Effector CD8-positive, alpha-beta T cell (primary cell): ENCODE data around the gene PTGES3.
"Not testable (repeated sequence)": the region's sequence is repeated elsewhere in the genome, so short reads cannot be mapped to it uniquely, and the experiment has no call there.

Experiments used
- DNase-seq: peaks from one replicate; lab custom pipeline; 2025; lab: John Stamatoyannopoulos, UW
- total RNA-seq, 4 experiments: gene quantifications; one replicate each; lab custom pipeline; 2026; lab: John Stamatoyannopoulos, UW

PTGES3 gene, protein sequence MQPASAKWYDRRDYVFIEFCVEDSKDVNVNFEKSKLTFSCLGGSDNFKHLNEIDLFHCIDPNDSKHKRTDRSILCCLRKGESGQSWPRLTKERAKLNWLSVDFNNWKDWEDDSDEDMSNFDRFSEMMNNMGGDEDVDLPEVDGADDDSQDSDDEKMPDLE
- total RNA-seq, result 118 to 171 (median 161) reads per million in 4 experiments

DNA sequence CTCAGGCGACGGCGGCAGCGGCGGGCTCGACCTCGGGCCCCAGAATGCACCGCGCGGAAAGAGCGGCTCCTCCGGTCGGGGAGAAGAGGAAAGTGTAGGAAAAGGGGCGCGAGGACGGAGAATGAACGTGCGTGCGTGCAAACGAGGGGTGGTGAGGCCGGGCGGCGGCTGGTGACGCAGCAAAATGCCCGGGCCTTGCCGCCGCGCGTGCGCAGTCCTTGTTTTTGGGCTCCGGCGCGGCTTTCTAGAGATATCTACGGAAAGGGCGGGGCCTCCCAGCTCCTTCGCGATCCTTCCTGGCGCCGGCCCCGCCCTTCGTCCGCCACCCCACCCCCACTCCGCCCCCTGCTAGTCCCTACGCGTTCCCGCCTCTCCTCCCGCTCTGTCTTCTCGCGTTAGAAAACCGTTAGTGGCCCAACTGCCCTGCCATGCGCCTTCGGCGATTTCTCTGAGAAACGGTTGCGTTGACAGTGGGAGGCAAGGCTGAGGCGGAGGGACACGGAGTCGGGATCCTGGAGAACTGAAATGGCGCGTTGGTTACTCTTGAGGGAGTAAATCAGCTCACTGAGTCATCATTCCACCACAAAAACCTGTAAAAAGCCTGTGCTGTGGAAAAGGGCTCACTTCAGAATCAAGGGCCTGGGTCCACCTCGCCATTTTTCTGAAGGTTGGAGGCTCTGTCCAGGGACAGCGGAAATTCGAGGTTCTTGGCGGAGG is at the start of gene PTGES3:
Gene PTGES3 (minus strand): TSS at position 156 of the 717 bp plus-strand sequence. CDS start 285 bp downstream, outside the sequence.
- peak; percentile 94 for DNase-seq

DNA sequence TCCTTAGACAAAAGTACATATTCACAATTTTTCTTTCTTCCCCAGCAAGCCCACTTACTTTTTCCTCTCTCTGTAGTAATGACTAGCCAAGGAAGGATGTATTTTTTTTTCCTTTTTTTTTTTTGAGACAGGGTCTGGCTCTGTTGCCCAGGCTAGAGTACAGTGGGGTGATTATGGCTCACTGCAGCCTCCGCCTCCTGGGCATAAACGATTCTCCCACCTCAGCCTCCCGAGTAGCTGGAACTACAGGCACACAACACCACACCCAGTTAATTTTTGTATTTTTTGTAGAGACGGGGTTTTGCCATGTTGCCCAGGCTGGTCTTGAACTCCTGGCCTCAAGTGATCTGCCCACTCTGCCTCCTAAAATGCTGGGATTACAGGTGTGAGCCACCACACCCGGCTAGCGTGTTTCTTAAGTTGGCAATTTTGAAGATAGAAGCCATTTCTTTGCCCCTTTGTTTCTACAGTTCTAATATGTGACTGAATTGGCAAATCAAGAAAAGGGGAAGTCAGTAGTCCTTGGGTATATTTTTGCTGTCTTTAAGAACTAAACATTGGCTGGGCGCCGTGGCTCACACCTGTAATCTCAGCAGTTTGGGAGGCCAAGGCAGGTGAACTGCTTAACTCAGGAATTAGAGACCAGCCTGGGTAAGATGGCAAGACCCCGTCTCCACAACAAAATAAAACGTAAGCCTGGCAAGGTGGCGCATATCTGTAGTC is 40.2 kb upstream of the PTGES3 start:
- DNase-seq, result no peak

DNA sequence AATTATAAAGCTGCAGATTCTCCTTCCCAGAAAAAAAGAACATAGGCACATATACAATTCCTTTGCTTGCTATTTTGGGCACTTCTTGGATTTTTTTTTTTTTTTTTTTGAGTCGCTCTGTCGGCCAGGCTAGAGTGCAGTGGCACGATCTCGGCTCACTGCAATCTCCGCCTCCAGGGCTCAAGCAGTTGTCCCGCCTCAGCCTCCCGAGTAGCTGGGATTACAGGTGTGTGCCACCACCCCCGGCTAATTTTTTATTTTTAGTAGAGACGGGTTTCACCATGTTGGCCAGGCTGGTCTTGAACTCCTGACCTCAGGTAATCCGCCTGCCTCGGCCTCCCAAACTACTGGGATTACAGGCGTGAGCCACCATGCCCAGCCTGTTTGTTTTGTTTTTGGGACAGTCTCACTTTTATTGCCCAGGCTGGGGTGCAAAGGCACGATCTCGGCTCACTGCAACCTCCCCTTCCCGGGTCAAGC is 38.2 kb upstream of the PTGES3 start:
- DNase-seq, result not testable (repeated sequence)

DNA sequence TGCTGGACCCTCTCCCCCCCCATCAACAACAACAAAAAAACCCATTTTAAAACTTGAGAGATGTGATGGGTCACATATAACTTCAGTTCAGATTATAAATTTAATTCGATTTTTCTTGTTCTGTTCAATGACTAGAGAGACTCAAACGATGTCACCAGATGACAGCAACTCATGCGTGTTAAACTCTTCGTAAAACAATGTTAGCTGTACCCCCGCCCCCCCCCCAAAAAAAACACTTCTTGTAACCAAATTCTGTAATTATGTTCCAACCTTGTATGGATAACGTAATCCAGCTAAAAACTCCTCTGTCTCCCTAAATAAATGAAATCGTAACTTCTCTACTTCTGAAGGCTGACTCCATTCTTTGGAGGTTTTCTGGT is 37.6 kb upstream of the PTGES3 start:
- DNase-seq, result no peak

DNA sequence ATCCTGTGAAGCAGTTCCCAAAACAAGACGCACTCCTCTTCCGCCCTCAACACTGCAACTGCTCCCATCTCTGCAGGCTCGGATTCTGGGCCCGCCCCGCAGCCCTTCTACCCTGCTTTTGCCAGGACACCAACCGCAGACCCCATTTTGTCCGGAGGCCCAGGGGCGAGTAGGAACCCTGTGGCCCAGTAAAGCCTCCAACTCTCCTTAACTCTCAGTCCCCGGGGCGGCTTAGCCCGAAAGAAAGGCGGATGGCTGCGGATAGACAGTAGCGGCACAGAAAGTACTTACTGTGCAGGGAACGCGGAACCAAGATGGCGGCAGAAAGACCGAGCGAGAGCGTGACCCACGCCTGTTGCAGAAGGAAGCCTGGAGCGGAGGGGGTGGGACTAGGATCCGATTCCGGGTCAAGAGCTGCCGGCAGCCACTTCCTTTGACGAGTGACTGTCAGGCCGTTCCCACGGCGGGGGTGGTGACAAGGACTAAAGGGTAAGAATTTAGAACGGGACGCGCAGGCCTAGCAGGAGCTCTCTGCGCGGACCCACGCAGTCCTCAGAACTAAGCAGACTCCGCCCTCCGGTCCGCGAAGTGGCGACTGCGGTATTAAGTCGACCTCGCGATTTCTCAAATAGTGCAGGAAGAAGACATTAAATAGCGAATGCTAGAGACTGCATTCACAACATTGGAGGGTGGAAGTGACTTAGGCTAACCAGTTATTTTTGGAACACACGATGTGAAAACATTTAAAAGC is 37.1 kb upstream of the PTGES3 start, which contains the start of gene NACA:
Gene NACA (minus strand): TSS at position 328 of the 751 bp plus-strand sequence. CDS start 778 bp downstream, outside the sequence.
- DNase-seq, result peak; percentile 93

DNA sequence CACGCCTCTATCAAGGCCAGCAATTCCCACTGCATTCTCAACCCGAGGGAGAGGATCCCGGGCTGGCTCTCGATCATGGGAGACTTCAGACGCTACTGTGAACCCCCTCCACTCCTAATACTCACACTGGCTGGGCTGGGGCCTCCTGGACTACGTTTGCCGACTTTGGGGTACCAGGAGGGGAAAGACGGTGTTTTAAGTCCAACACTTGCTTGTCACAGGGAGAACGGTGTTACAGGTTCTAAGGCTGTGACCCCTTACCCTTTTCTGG is 36.6 kb upstream of the PTGES3 start:
- no peak for DNase-seq

DNA sequence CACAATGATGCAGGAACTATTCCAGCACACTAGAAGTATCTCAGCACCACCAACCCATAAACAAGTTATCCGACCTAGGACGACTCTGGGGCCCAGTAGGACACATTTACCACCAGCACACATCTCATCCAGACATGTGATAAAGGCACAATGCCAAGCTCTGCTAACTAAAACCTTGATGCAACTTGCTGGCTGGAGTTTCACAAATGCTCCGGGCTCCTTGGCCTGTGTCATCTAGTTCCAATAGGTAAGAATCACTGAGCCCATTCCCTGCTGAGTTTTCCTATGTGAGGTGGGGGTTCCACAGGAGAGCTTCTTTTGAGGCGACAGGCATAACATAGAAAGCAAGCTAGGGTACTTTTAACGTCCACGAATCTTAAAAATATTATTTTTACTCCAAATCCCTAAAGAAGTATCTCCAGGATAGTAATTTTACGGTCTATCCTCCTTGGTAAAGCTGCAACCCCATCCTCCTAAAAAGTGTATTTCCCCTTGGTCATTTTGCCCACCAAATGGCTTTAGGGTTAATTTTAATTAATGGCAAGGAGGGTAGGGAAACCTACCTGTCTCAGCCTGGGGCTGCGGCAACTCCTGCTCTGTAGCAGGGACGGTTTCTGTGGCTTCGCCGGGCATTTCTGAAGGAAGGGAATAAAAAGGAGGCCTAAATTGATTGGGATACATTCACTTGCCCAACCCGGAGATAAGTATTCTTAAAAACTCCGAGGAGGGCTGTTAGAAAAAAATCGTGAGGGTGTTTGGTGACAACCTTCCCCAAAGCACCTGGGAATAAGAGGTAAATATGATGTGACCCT is 36.0 kb upstream of the PTGES3 start:
- DNase-seq, result no peak

DNA sequence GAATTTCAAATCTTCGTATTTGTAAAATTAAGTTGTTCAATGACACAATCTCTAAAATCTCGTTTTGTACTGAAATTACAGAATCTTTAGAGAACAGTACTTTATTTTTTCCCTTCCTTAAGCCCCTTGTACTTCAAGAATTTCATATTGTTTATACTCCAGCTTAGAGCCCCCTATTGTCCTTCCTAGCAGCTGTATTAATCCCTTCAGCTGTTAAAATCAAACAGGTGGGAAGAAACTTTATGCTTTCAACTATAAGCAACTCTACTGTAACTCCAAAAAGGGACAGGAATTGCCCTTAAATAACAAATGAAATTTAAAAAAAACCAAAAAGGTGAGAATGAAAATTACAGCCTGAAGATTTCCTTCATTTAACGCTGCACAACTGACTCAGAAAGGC is 35.3 kb upstream of the PTGES3 start:
- no peak for DNase-seq

DNA sequence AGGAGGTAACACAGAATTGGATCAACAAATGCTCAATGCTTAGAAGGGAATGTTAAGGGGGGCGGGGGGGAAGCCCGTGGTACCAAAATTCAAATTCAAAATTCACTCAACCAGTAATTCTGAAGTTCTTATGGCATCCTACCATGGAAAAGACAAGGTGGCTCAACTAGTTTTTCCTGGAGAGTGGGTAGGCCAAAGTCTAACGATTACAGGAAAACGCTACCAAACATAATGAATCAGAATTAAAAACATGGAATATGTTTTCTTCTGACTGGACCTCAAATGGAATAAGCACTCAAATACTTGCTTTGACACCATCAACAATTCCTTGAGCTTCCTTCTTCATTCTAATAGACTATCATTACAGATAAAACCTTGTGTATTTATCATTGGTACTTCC is 34.7 kb upstream of the PTGES3 start:
- no peak for DNase-seq

DNA sequence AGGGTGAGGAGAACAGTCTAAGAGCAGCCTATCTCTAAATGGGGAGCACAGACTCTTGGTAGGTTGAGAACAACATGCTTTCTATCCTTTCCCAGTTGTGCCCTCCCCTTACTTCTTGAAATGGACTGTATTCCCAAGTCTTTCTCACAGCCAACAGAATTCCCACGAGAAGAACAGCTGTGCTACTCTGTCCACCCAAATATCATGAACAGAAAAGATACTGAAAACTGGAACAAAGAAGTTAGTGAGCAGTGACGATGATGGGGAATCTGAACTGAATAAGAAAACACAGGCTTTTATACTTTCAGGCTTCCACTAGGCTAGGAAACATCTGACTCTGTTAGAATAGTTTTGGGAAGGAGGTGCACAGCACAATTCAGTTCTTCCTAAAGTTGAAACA is 33.6 kb upstream of the PTGES3 start:
- DNase-seq, result no peak

DNA sequence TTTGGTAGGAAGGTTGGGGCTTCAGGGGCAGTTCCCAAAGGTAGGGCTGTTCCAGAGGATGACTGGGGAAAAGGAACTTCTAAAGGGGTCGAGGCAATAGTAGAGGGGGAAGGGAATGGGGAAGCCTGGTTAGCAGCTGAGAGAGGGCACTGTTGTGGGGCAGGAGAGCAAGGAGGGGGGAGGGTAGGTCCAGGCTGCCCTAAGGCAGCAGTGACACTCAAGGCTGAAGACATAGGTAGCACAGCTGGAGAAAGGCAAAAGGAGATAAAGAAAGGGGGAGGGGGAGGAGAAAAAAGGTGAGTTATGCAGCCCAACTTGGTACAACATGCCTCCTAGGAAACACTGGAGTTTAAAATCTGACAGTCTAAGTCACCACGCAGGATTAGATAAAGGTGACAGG is 33.1 kb upstream of the PTGES3 start:
- no peak for DNase-seq

DNA sequence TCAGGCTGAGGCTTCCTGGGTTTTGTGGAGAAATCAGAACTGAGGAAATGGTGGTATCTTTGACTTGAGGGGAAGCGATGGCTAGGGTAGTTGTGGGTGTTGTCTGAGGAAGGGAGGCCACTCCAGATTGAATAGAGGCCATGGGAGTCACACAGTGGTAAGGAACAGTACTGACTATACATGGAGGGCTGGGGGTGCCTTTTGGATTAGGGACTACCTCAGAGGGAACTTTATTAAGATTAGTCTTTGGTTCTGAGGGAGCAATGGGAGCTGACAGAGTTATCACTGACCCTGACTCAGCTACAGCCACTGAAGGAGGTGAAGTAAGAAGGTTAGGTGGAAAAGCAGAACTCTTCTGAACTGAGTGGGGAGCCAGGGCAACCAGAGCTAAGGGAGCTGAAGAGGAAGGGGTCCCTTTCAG is 32.7 kb upstream of the PTGES3 start:
- no peak for DNase-seq

DNA sequence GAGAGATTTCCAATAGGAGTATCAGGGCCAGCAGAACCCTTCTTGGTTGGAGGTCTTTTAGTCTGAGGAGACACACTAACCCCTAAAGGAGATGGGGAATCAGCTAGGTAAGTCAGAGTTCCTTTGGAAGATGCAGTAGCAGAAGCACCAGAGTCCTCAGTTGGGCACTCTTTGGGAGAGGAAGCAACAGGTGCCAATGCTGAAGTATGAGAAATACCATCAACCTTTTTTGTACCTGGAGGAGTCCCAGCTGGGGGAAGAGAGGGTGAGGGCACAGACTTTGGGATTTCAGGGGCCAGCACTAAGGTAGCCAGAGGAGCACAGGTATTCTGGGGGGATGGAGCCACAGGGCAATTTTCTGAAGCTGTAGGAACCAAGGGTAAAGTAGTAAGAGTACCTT is 31.0 kb upstream of the PTGES3 start:
- no peak for DNase-seq

DNA sequence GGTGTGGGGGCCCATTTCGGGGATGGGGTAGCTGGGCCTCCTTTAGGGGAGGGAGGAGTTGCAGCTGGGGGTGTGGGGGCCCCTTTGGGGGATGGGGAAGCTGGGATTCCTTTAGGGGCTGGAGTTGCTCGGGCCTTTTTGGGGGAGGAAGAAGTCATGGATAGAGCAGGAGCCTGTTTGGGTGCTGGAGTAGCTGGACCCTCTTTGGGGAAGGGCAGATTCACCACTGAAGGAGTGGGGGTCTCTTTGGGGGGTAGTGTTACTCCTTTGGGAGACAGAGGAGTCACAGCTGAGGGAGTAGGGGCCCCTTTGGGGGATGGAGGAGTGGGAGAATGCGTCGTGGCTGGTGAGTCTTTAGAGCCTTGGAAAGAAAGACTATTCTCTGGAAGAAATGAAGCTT is 30.6 kb upstream of the PTGES3 start:
- DNase-seq, result no peak

DNA sequence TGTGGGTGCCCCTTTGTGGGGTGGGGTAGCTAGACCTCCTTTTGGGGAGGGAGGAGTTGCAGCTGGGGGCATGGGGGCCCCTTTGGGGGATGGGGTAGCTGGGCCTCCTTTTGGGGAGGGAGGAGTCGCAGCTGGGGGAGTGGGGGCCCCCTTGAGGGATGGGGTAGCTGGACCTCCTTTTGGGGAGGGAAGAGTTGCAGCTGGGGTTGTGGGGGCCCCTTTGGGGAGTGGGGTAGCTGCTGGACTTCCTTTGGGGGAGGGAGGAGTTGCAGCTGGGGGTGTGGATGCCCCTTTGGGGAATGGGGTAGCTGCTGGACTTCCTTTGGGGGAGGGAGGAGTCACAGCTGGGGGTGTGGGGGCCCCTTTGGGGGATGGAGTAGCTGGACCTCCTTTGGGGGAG is 30.1 kb upstream of the PTGES3 start:
- DNase-seq, result no peak

DNA sequence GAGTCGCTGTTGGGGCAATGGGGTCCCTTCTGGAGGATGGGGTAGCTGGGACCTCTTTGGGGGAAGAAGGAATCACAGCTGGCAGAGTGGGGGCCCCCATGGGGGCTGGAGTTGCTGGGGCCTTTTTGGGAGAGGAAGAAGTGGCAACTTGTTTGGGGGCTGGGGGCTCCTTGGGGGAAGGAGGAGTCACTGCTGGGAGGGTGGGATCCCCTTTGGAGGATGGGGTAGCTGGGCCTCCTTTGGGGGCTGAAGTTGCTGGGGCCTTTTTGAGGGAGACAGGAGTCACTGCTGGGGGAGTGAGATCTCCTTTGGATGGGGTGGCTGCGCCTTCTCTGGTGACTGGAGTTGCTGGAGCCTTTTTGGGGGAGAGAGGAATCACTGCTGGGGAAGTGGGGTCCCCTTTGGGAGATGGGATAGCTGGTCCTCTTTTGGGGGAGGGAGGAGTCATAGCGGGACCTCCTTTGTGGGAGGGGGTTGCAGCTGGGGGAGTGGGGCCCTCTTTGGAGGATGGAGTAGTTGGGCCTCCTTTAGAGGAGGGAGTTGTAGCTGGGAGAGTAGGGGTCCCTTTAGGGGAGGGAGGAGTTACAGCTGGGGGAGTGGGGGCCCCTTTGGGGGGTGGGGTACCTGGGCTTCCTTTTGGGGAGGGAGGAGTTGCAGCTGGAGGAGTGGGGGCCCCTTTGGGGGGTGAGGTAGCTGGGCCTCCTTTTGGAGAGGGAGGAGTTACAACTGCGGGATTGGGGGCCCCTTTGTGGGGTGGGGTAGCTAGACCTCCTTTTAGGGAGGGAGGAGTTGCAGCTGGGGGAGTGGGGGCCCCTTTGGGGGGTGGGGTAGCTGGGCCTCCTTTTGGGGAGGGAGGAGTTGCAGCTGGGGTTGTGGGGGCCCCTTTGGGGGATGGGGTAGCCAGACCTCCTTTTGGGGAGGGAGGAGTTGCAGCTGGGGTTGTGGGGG is 29.1 kb upstream of the PTGES3 start:
- DNase-seq, result no peak

DNA sequence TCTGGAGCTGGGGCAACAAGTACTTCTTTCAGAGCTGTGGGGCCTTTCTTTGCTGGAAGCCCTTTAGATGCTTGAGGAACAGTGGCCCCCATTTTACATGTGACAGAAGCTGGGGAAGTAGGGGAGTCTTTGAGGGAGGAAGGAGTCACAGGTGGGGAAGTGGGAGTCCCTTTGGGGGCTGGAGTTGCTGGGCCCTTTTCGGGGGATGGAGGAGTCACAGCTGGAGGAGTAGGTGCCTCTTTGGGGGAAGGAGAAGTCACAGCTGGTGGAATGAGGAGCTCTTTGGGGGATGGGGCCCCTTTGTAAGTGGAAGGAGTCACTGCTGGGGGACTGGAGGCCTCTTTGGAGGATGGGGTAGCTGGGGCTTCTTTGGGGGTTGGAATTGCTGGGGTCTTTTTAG is 28.4 kb upstream of the PTGES3 start:
- no peak for DNase-seq

DNA sequence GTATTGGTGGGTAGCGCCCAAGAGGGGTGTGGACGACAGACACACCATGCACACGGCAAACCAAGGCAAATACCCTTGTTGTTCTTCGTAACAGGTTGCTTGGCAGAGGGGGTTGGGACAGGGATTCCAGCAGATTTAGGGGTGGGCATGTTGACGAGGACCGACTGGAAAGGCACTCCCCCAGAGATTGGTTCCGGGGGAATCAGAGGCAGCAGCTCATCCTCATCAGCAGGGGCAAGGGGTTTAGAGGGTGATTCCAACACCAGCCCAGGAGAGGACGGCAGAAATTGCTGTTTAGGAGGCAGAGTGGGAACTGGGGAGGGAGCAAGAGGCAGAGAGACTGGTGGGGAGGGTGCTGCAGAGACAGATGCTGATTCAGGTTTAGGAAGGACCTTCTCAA is 27.7 kb upstream of the PTGES3 start:
- no peak for DNase-seq

DNA sequence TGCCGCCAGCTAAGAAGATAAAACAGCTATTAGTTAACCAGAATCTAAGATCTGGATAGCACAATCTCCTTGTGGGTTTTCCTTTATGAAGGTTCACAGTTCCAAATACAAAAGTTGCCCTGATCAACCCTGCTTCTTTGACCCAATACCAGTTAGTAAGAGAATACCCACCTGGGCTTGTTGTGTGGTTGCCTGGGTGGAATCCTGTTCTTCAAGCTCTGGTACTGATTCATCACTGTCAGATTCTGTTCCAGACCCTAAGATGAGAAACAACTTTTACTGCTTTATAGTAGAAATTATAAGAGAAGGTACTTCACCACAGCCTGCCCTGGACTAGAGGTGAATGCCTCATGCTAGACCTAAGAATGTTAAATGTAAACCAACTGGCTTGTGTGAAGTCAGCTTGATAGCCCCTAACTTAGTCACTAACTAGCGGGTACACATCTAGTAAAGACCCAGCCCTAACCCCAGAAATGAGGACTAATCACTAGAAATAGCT is 26.4 kb upstream of the PTGES3 start:
- DNase-seq, result no peak

DNA sequence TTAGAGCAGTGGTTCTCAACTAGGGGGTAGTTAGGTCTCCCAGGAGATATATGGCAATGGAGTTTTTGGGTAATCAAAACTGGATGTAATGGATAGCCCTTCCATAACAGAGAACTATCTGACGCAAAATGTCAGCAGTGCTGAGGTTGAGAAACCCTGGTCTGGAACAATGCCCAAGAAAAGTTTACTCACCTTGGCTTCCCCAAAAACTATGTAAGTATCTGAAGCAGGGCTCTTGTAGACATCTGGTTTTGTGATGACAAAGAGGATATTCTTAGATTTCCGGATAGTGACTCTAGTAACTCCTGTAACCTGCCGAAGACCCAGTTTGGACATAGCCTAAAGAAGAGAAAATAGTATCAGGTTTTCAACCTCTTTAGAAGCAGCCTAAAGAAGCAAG is 25.3 kb upstream of the PTGES3 start:
- DNase-seq, result no peak
